Mesenchymal stem cell (in vitro differentiated cells and primary cell): ENCODE data around the gene RNF220.

Source experiments
- DNase-seq: peaks from one replicate; pipeline ENCODE4 v3.0.0-alpha.2; 2013
- H2AFZ ChIP-seq: one replicate; pipeline ENCODE4 v1.6.1; 2013; ENCODE audit warnings: low read depth, mild to moderate bottlenecking, control low read depth, inconsistent platforms, low read length, moderate library complexity
- H2AK5ac ChIP-seq: 2 replicates; pipeline ENCODE4 v1.6.1; 2013; ENCODE audit warnings: low read length, moderate library complexity, mild to moderate bottlenecking, inconsistent platforms; ENCODE audit not compliant: severe bottlenecking
- H2BK120ac ChIP-seq: one replicate; pipeline ENCODE4 v1.6.1; 2013; ENCODE audit warnings: low read depth, mild to moderate bottlenecking, inconsistent platforms, low read length, moderate library complexity
- H2BK12ac ChIP-seq, 2 experiments: one replicate each; pipeline ENCODE4 v1.6.1; 2013; ENCODE audit warnings: inconsistent platforms in 2 of 2, low read length in 2 of 2, mild to moderate bottlenecking in 2 of 2, moderate library complexity in 2 of 2, control low read depth in 1 of 2
- H2BK15ac ChIP-seq: one replicate; pipeline ENCODE4 v1.6.1; 2013; ENCODE audit warnings: mild to moderate bottlenecking, low read depth, inconsistent platforms; ENCODE audit not compliant: poor library complexity, severe bottlenecking
- H2BK5ac ChIP-seq: 2 replicates; pipeline ENCODE4 v1.6.1; 2013; ENCODE audit warnings: low read depth, mild to moderate bottlenecking, low read length, control low read depth, inconsistent platforms; ENCODE audit not compliant: poor library complexity, severe bottlenecking
- H3K14ac ChIP-seq, 2 experiments: one replicate each; pipeline ENCODE4 v1.6.1; 2013; ENCODE audit warnings: inconsistent platforms in 2 of 2, low read length in 2 of 2, control low read depth in 1 of 2, mild to moderate bottlenecking in 1 of 2, moderate library complexity in 1 of 2
- H3K18ac ChIP-seq, 2 experiments: one replicate each; pipeline ENCODE4 v1.6.1; 2013; ENCODE audit warnings: inconsistent platforms in 2 of 2, low read length in 2 of 2, control low read depth in 1 of 2, low read depth in 1 of 2, mild to moderate bottlenecking in 1 of 2
- H3K23ac ChIP-seq, 2 experiments: one replicate each; pipeline ENCODE4 v1.6.1; 2013; ENCODE audit warnings: inconsistent platforms in 2 of 2, low read length in 2 of 2, mild to moderate bottlenecking in 2 of 2, moderate library complexity in 2 of 2, control low read depth in 1 of 2
- H3K27ac ChIP-seq: 2 replicates; pipeline ENCODE4 v1.5.1; 2013; ENCODE audit warnings: mild to moderate bottlenecking, moderate library complexity, low read length, control low read depth, inconsistent platforms; ENCODE audit not compliant: poor library complexity, severe bottlenecking
- H3K27me3 ChIP-seq, 2 experiments: 2 replicates each; pipeline versions ENCODE4 v1.6.1 to v1.7.0; 2013; ENCODE audit warnings: low read length in 2 of 2, mild to moderate bottlenecking in 2 of 2, moderate library complexity in 2 of 2, control low read depth in 1 of 2, inconsistent platforms in 1 of 2; ENCODE audit not compliant: control insufficient read depth in 1 of 2, insufficient read depth in 1 of 2
- H3K36me3 ChIP-seq, 2 experiments: 2 replicates each; pipeline versions ENCODE4 v1.6.1 to v1.7.0; 2013; ENCODE audit warnings: low read length in 2 of 2, control low read depth in 1 of 2, inconsistent platforms in 1 of 2, low read depth in 1 of 2, mild to moderate bottlenecking in 1 of 2; ENCODE audit not compliant: insufficient read depth in 2 of 2, control insufficient read depth in 1 of 2
- H3K4ac ChIP-seq, 2 experiments: one replicate each; pipeline ENCODE4 v1.6.1; 2013; ENCODE audit warnings: inconsistent platforms in 2 of 2, low read length in 2 of 2, mild to moderate bottlenecking in 2 of 2, moderate library complexity in 2 of 2, control low read depth in 1 of 2, low read depth in 1 of 2
- H3K4me1 ChIP-seq: 2 replicates; pipeline ENCODE4 v1.6.1; 2013; ENCODE audit warnings: low read depth, low read length, control low read depth; ENCODE audit not compliant: control insufficient read depth, insufficient read depth
- H3K4me2 ChIP-seq: 2 replicates; pipeline ENCODE4 v1.6.1; 2013; ENCODE audit warnings: low read length, mild to moderate bottlenecking, inconsistent platforms; ENCODE audit not compliant: poor library complexity, severe bottlenecking
- H3K4me3 ChIP-seq, 2 experiments: 2 replicates each; pipeline versions ENCODE4 v1.5.1 to v1.7.0; 2013; ENCODE audit warnings: low read length in 2 of 2, mild to moderate bottlenecking in 2 of 2, control low read depth in 1 of 2, low read depth in 1 of 2; ENCODE audit not compliant: insufficient read depth in 1 of 2
- H3K79me1 ChIP-seq: replicated peaks from 2 replicates; pipeline ENCODE4 v1.6.1; 2013; ENCODE audit warnings: mild to moderate bottlenecking, control low read depth, low read length, inconsistent platforms; ENCODE audit not compliant: poor library complexity, severe bottlenecking
- H3K9ac ChIP-seq: 2 replicates; pipeline ENCODE4 v1.7.0; 2013; ENCODE audit warnings: mild to moderate bottlenecking, low read length, moderate library complexity
- H3K9me3 ChIP-seq: 2 replicates; pipeline ENCODE4 v1.7.0; 2013; ENCODE audit warnings: mild to moderate bottlenecking, low read length; ENCODE audit not compliant: control insufficient read depth
- H4K8ac ChIP-seq: one replicate; pipeline ENCODE4 v1.6.1; 2013; ENCODE audit warnings: inconsistent platforms, mild to moderate bottlenecking, low read length, moderate library complexity
- H4K91ac ChIP-seq: one replicate; pipeline ENCODE4 v1.6.1; 2013; ENCODE audit warnings: mild to moderate bottlenecking, low read length, inconsistent platforms
- WGBS: methylation state at CpG from one replicate; pipeline ENCODE4 v1.1.7; 2013; ENCODE audit warnings: mixed read lengths; 5-methylcytosine and 5-hydroxymethylcytosine counted together

The RNF220 gene

DNA sequence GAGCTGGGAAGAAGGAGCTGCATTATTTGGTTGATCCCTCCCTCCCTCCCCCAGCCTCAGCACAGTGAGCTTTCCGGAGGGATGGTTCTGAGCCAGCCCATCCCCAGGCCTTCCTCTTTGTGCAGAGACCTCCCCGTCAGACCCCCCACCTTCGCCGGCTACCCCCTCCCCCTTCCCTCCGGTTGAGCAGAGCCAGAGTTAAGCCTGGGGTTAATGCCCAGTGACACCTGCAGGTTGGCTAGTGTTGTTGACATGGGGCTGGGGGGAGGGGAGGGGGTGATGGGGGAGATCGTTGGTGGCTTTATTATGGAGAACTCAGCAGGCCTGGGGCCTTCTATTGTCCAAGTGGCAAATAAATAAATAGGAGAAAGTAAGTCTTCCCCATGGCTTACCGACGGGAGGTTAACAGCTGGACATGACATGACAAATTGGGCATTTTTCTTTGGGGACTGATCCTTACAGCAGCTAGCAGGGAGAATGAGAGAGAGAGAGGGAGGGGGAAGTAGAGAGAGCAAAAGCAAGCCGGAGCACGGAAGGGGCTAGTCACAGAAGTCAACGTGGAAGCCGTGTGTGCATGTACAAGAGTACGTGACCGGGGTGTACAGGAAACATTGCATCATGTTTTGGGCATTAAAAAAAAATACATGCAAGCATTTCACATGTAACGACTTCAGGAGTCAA, 138.1 kb downstream of the RNF220 start:
- H4K91ac ChIP-seq, result no peak overlapping the region
- H3K23ac ChIP-seq, result no peak overlapping the region
- H2BK120ac ChIP-seq, result no peak overlapping the region
- H3K9me3 ChIP-seq, result no peaks in the 10 kb centered on the region
- H2AK5ac ChIP-seq, result no peak overlapping the region
- H3K27ac ChIP-seq, result no peak overlapping the region
- H3K4me1 ChIP-seq, result no peaks in the 10 kb centered on the region
- H3K14ac ChIP-seq, result no peak overlapping the region
- H3K79me1 ChIP-seq, result no peaks in the 10 kb centered on the region
- no peak overlapping the region for H3K4me2 ChIP-seq
- H3K36me3 ChIP-seq, result no peaks in the 10 kb centered on the region
- 6% methylated on average over 6 of the region's 15 CpGs for WGBS
- H3K9ac ChIP-seq, result no peak overlapping the region
- no peak overlapping the region for H2BK15ac ChIP-seq
- no peak overlapping the region for H3K4ac ChIP-seq
- no peak overlapping the region for H2AFZ ChIP-seq
- no peak overlapping the region for H2BK5ac ChIP-seq
- H3K18ac ChIP-seq, result no peak overlapping the region
- no peak overlapping the region for H4K8ac ChIP-seq
- no peak overlapping the region for H2BK12ac ChIP-seq
- DNase-seq, result no peak
- peaks cover 74 to 89% of the 10 kb centered on the region in 2 experiments for H3K27me3 ChIP-seq
- H3K4me3 ChIP-seq, result no peak overlapping the region

DNA sequence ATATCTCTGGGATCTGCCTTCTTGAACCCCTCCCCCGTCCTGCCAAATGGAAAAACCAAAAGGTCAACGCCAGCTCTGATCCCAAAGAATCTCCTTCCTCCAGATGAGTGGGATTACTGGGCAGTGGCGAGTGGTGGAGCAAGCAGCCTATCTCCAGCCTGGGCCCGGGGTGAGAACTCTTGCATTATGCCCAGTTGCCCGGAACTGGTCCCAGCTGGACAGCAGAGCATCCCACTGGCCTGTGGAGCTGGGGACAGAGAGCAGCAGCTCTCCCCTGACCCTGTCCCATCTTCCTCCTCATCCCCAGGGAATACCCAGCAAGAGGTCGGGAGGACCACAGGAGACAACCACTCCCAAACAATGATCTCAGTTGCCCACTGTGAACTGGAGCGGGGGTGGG, 138.7 kb downstream of the RNF220 start:
- H4K91ac ChIP-seq, result no peak overlapping the region
- H3K27ac ChIP-seq, result no peak overlapping the region
- H3K4ac ChIP-seq, result no peak overlapping the region
- H4K8ac ChIP-seq, result no peak overlapping the region
- H3K9ac ChIP-seq, result no peak overlapping the region
- no peaks in the 10 kb centered on the region for H3K36me3 ChIP-seq
- H2BK15ac ChIP-seq, result no peak overlapping the region
- no peak overlapping the region for H3K18ac ChIP-seq
- H3K4me1 ChIP-seq, result no peaks in the 10 kb centered on the region
- no peaks in the 10 kb centered on the region for H3K79me1 ChIP-seq
- H3K4me3 ChIP-seq, result no peak overlapping the region
- H3K9me3 ChIP-seq, result no peaks in the 10 kb centered on the region
- peaks cover 75 to 92% of the 10 kb centered on the region in 2 experiments for H3K27me3 ChIP-seq
- no peak overlapping the region for H3K14ac ChIP-seq
- no peak overlapping the region for H2BK12ac ChIP-seq
- H2BK120ac ChIP-seq, result no peak overlapping the region
- no peak for DNase-seq
- H2AFZ ChIP-seq, result no peak overlapping the region
- WGBS, result 31% methylated on average over 5 of the region's 7 CpGs
- H3K23ac ChIP-seq, result no peak overlapping the region
- H2AK5ac ChIP-seq, result no peak overlapping the region
- no peak overlapping the region for H2BK5ac ChIP-seq
- H3K4me2 ChIP-seq, result no peak overlapping the region

DNA sequence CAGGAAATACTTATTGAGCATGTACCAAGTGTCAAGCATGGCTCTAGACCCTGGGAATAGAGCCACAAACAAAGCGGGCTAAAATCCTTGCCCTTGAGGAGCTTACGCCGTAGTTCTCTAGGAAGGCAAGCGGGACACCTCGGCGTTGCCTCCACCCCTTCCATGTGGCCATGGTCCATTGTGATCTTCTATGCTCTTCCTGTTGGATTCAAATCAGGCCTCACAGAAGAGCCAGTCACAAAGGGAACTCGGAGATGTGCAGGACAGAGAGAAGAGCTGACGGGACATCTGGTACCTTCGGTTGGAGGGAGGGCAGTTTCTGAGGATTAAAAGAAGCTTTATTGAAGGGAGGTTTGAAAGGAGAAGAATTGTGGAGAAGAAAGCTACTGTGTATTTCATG, 139.9 kb downstream of the RNF220 start:
- WGBS, result 93% methylated on average over 9 of the region's 9 CpGs
- DNase-seq, result no peak
- Histone ChIP-seq H4K91ac (no peak overlapping the region), H3K79me1 (no peaks in the 10 kb centered on the region), H3K14ac (no peak overlapping the region), H3K27me3 (peaks cover 80 to 93% of the 10 kb centered on the region in 2 experiments), H2BK15ac (no peak overlapping the region), H3K23ac (no peak overlapping the region), H3K4me3 (no peak overlapping the region), H2BK120ac (no peak overlapping the region), H2AFZ (no peak overlapping the region), H2AK5ac (no peak overlapping the region), H2BK5ac (no peak overlapping the region), H3K27ac (no peak overlapping the region), H3K9me3 (no peaks in the 10 kb centered on the region), H3K18ac (no peak overlapping the region), H3K4me2 (no peak overlapping the region), H2BK12ac (no peak overlapping the region), H3K4me1 (no peaks in the 10 kb centered on the region), H3K4ac (no peak overlapping the region), H3K36me3 (no peaks in the 10 kb centered on the region), H3K9ac (no peak overlapping the region), H4K8ac (no peak overlapping the region)

DNA sequence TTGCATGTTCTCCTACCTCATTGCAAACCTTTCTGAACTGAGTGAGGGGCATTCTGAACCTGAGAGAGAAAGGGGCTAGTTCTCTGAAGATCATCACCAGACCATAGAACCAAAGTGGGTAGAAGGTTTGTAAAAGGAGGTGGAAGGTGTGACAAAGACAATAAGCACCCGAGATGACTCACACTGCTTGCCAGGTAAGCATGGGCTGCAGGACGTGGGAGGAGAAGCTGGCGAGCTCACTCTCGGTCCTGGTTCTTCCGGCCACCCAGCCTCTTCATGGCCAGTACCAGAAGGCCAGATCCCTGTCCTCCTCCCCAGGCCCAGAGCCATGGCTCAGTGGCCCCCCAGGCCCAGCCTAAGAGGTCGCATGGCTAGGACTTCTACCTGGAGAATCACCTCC, 140.9 kb downstream of the RNF220 start:
- H3K27me3 ChIP-seq, result peaks cover 86 to 92% of the 10 kb centered on the region in 2 experiments
- no peak for DNase-seq
- no peak overlapping the region for H2BK12ac ChIP-seq
- no peak overlapping the region for H2BK5ac ChIP-seq
- H2BK120ac ChIP-seq, result no peak overlapping the region
- no peak overlapping the region for H2BK15ac ChIP-seq
- H3K79me1 ChIP-seq, result no peaks in the 10 kb centered on the region
- no peak overlapping the region for H4K8ac ChIP-seq
- no peak overlapping the region for H3K23ac ChIP-seq
- H3K18ac ChIP-seq, result no peak overlapping the region
- no peak overlapping the region for H3K27ac ChIP-seq
- no peak overlapping the region for H2AK5ac ChIP-seq
- H3K9ac ChIP-seq, result no peak overlapping the region
- H4K91ac ChIP-seq, result no peak overlapping the region
- H3K4me2 ChIP-seq, result no peak overlapping the region
- no peak overlapping the region for H3K14ac ChIP-seq
- no peaks in the 10 kb centered on the region for H3K9me3 ChIP-seq
- no peak overlapping the region for H3K4ac ChIP-seq
- no peaks in the 10 kb centered on the region for H3K36me3 ChIP-seq
- no peak overlapping the region for H2AFZ ChIP-seq
- H3K4me3 ChIP-seq, result no peak overlapping the region
- H3K4me1 ChIP-seq, result no peaks in the 10 kb centered on the region
- 86% methylated on average over 6 of the region's 6 CpGs for WGBS
